Measurements from ENCODE around the gene LCE3E.

Gene LCE3E, protein sequence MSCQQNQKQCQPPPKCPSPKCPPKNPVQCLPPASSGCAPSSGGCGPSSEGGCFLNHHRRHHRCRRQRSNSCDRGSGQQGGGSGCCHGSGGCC

DNA sequence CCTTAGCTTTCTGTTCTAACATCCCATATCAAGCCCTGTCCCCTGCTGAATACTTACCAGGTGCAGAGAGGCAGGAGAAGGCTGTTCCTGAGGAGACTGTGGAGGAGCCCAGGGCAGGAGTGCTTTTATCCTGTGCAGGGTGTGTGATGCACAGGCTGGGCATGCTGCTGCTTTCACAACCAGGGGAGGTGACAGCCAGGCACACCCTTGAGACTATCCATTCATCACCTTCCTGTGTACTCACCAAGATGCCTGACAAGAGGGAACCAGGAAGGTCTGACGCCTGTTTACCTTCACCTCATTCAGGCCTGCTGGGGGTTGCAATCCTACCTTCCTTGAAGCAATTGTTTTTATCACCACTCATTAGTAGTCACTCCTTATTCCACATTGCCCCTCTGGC lies at the start of gene LCE3E:
Gene LCE3E (minus strand): TSS at position 100 of the 400 bp plus-strand sequence. CDS start 572 bp downstream, outside the sequence.
- TF ChIP-seq YY1 (IDR thresholded peaks at IDR 0.05; ENCODE audit: low read depth) (no peak), CREB1 (IDR thresholded peaks at IDR 0.05; ENCODE audit: low read depth) (no peak), FOXM1 (IDR thresholded peaks at IDR 0.05; ENCODE audit: borderline replicate concordance, low read depth) (no peak), ZBTB7A (IDR thresholded peaks at IDR 0.05; ENCODE audit: low read depth) (no peak), TCF12 (IDR thresholded peaks at IDR 0.05; ENCODE audit: low read depth) (no peak), CEBPB (IDR thresholded peaks at IDR 0.05) (no peak), EGR1 (IDR thresholded peaks at IDR 0.05) (no peak)
- TF ChIP-seq, protein P1, sequence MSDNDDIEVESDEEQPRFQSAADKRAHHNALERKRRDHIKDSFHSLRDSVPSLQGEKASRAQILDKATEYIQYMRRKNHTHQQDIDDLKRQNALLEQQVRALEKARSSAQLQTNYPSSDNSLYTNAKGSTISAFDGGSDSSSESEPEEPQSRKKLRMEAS (IDR thresholded peaks at IDR 0.05) = no peak

DNA sequence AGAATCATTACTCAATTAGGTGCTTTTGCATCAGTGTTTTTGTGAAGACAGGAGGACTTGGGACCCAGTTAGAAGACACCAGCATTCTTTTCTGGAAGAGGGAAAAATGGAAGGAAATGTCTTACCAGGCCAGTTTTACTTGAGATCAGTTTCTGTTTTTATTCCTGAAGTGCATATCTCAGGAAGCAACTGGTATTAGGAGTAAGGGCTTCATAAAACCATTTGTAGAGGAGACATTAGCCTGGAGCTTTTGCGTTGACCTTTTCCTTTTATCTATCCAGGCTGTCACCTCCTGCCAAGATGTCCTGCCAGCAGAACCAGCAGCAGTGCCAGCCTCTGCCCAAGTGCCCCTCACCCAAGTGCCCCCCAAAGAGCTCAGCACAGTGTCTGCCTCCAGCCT lies 46.9 kb upstream of the LCE3E start, which contains the start of gene LCE3B:
Gene LCE3B (plus strand): TSS at position 301 of the 400 bp plus-strand sequence. CDS start 0 bp downstream, at position 301.
- TF ChIP-seq EP300 (IDR thresholded peaks at IDR 0.05; ENCODE audit: borderline replicate concordance) (no peak), FOXM1 (IDR thresholded peaks at IDR 0.05; ENCODE audit: borderline replicate concordance, low read depth) (no peak), RAD21 (IDR thresholded peaks at IDR 0.05; ENCODE audit: low read depth) (no peak), EGR1 (IDR thresholded peaks at IDR 0.05) (no peak), TAF1 (IDR thresholded peaks at IDR 0.05; ENCODE audit: low read depth) (no peak), YY1 (IDR thresholded peaks at IDR 0.05; ENCODE audit: low read depth) (no peak), TCF12 (IDR thresholded peaks at IDR 0.05; ENCODE audit: low read depth) (no peak), REST (IDR thresholded peaks at IDR 0.05; ENCODE audit: low read depth) (no peak)

DNA sequence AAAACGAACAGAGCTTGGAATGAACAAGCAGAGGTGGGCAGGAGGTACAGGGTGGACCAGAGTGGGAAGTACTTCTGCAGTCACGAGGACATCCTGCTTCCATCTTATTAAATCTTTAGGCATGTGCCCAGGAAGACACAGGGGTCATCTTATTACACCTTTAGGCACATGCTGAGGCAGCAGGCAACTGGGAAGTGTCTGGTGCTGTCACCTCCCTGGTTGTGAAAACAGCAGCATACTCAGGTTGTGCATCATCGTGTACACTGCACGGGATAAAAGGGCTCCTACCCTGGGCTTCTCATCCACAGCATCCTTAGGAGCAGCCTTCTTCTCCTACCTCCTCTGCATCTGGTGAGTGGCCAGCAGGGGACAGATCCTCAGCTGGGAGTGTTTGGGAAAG lies 33.4 kb upstream of the LCE3E start, which contains the start of gene LCE3C:
Gene LCE3C (plus strand): TSS at position 301 of the 400 bp plus-strand sequence. CDS start 498 bp downstream, outside the sequence.
- TF ChIP-seq YY1 (IDR thresholded peaks at IDR 0.05; ENCODE audit: low read depth) (no peak), ZBTB7A (IDR thresholded peaks at IDR 0.05; ENCODE audit: low read depth) (no peak), TAF1 (IDR thresholded peaks at IDR 0.05; ENCODE audit: low read depth) (no peak), RAD21 (IDR thresholded peaks at IDR 0.05; ENCODE audit: low read depth) (no peak), TCF12 (IDR thresholded peaks at IDR 0.05; ENCODE audit: low read depth) (no peak), CEBPB (IDR thresholded peaks at IDR 0.05) (no peak), EP300 (IDR thresholded peaks at IDR 0.05; ENCODE audit: borderline replicate concordance) (no peak), TEAD4 (IDR thresholded peaks at IDR 0.05) (no peak), NFIC (IDR thresholded peaks at IDR 0.05) (no peak), CREB1 (IDR thresholded peaks at IDR 0.05; ENCODE audit: low read depth) (no peak), REST (IDR thresholded peaks at IDR 0.05; ENCODE audit: low read depth) (no peak), EGR1 (IDR thresholded peaks at IDR 0.05) (no peak), FOXM1 (IDR thresholded peaks at IDR 0.05; ENCODE audit: borderline replicate concordance, low read depth) (no peak)
- TF ChIP-seq, protein P1 (IDR thresholded peaks at IDR 0.05) = no peak
- TF ChIP-seq, protein P2, sequence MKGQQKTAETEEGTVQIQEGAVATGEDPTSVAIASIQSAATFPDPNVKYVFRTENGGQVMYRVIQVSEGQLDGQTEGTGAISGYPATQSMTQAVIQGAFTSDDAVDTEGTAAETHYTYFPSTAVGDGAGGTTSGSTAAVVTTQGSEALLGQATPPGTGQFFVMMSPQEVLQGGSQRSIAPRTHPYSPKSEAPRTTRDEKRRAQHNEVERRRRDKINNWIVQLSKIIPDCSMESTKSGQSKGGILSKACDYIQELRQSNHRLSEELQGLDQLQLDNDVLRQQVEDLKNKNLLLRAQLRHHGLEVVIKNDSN (IDR thresholded peaks at IDR 0.05) = no peak

- TF ChIP-seq, protein P1 (IDR thresholded peaks at IDR 0.05) = no peak
- TF ChIP-seq TEAD4 (IDR thresholded peaks at IDR 0.05) (no peak), EP300 (IDR thresholded peaks at IDR 0.05; ENCODE audit: borderline replicate concordance) (no peak), CEBPB (IDR thresholded peaks at IDR 0.05) (no peak), NFIC (IDR thresholded peaks at IDR 0.05) (no peak), ZBTB7A (IDR thresholded peaks at IDR 0.05; ENCODE audit: low read depth) (no peak), EGR1 (IDR thresholded peaks at IDR 0.05) (no peak), TCF12 (IDR thresholded peaks at IDR 0.05; ENCODE audit: low read depth) (no peak), TAF1 (IDR thresholded peaks at IDR 0.05; ENCODE audit: low read depth) (no peak)
- TF ChIP-seq, protein P2 (IDR thresholded peaks at IDR 0.05) = no peak
Measured at GRCh38 chr1:152596986-152597385, 30.4 kb upstream of the LCE3E start.

- TF ChIP-seq, protein P2 (IDR thresholded peaks at IDR 0.05) = no peak
- TF ChIP-seq FOXM1 (IDR thresholded peaks at IDR 0.05; ENCODE audit: borderline replicate concordance, low read depth) (no peak), EGR1 (IDR thresholded peaks at IDR 0.05) (no peak), TCF12 (IDR thresholded peaks at IDR 0.05; ENCODE audit: low read depth) (no peak)
Measured at GRCh38 chr1:152585586-152585985, 19.0 kb upstream of the LCE3E start.

All from Ishikawa (cell line).